Right hindlimb (tissue), 1 donor: Measurements from ENCODE around the gene CGNL1.

ENCODE experiments used
- DNase-seq: peaks from one replicate; pipeline ENCODE4 v3.0.0-alpha.2; 2018

Gene CGNL1

DNA sequence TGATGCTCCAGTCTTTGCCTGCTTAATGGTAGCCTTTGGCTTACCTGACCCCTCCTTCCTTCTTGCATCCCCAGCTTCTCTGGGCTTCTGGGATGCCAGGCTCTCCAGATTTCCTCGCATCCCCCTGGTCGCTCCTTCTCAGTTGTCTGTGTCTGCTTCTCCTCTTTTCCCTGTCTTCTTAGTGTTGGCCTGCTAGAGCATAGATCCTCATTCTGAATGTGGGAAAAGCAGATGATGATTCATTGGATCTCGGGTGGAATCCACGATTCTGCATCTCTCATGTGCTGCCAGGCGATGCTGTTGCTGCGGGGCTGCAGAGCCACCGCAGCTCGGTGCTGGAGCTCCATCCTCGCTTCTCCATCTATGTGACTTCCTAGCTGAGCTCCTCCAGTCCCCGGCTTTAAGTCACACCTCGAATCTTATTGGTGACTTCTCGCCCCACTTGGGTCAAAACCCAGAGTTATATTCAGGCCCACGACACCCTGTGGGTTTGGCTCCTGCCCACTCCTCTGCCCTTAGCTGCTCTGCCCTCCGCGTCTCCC is 47.4 kb downstream of the CGNL1 start:
- DNase-seq: no peak

DNA sequence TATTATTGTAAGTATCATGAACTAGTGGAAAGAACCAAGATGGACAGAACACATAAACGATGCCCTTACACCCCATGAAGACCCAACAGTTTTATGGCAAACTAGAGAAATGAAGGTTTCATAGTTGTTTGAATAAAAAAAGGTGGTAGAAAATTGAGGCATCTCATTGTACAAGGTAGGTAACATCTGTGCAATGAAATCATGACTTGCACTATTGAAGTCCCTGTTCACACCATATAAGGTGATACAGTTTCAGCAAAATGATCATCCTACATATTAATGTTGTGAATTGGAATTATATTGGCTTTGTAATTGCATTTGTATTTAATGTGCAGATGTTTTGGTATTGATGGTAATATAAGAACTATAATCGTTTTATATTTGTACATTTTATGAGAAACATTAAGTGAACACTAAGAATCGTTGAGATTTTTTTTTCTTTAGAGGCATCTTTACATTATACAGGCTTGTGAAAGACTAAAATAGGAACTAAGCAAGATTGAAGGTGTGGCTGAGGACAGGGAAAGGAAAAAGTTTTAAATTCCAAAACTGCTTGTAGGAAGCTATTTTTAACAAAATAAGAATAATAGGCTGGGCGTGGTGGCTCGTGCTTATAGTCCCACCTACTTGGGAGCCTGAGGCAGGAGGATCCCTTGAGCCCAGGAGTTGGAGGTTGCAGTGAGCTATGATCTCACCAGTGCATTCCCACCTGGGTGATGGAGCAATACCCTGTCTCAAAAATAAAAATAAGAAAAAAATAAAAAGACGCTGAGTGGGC is 48.5 kb downstream of the CGNL1 start:
- DNase-seq: no peak

DNA sequence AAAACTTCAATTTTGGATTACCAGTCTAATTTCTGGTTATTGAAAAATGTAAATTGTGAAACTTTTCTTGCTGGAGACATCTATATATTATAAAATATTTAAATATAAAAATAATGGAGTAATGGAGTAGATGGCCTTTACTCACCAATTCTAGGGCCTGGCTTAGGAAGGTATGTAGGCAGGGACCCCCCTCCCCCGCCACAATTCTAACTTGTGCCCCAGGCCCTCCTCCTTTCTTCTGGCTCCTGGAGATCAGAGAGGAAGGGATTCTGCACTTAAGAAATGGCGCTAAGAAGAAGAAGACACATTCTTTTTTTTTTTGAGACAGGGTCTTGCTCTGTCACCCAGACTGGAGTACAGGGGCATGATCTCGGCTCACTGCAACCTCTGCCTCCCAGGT is 49.5 kb downstream of the CGNL1 start:
- no peak for DNase-seq

DNA sequence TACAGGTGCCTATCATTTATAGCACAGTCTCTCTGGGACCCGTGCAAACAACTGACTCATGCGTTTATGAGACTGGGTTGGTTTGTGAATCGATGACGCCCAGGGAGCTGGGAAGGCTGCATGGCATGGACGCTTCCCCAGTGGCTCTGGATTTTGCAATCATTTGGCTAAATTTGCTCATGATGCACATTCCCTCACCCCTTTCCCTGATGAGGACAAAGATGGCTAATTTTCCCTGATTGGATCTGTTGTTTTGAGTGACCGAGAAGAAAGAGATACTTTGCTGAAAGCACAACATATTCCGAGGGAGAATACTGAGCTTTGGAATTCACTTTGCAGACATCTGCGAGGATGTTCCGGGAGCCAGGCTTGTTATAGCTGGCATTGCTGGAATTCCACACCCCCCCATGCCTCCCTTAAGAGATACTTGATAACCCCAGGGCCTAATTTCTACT is 51.1 kb downstream of the CGNL1 start:
- no peak for DNase-seq

DNA sequence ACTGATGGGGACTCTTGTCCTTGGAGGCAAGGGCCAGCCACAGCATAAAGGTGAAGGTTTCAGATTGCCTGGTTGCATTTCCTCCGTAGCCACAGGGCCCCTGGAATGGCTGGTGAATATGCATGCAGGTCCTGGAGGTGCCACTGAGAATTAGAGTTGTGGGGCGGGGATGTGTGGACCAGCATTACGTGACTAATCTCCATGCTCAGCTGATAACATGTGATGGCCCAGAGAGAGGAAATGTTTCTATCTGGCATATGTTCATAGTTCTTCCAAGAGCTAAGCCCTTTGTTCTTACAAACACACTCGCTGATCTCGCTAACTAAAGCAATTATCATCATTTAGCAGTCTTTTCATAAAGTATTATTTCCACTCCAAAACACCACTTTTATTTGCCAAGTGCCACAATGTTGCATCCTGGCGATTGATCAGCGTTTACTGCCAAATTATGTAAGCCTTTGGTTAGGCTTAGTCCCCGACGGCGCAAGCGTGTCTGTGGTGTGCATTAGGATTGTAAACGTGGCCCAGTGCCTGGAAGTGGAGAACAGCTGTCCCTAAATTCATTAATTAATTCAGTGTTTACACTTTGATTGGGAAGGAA is 55.9 kb downstream of the CGNL1 start:
- no peak for DNase-seq

DNA sequence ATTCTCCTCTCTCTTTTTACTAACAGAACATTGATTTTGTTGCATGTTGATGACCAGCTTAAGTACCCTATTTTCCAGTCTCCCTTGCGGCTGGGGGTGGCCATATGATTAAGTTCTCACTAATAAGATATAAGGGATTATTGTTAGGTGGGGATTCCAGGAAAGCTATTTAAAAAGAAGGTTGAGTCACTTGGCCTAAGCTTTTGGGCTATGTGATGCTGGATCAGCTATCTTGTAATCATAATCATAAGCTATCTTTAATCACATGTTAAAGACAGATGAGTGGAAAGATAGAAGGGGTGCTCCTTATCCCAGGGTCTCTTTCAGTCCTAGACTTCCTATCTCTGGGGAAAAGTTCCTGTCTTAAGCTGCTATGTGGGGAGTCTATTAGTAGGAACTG is 59.9 kb downstream of the CGNL1 start:
- no peak for DNase-seq

DNA sequence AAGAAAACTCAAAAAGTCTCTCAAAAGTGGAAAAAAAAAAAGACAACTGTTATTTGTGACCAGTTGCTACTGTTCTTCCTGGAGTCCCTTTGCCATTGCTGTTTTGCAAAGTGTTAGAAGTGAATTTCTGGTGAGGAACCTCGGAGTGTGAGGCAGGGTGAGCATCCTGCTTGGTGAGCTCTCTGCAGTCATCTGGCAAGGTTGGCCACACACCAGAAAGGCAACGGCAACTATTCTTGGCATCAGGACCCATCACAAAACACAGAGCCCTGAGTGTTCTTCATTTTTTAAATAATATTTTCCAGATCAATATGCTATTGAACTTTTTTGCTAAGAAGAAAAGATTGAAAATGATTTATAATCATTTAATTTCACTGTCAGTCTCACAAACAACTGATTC is 60.7 kb downstream of the CGNL1 start:
- no peak for DNase-seq

DNA sequence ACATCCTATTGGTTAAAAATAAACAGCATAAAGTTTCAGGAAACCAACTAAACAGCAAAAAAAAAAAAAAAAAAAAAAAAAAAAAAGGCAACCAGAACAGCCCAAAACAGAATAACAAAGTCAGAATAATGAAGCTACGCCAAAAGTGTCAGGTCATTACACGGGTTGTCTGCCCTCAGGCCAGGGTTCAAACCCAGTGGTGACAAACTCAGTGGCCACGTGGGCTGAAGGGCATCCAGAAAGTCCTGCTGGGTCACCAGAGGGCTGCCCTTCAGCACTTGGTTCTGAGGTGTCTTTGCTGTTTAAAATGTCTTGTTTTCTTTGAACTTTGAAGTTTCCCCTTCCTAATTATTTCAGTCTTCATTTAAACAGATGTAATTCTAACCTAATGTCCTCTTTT is 61.3 kb downstream of the CGNL1 start:
- no peak for DNase-seq

DNA sequence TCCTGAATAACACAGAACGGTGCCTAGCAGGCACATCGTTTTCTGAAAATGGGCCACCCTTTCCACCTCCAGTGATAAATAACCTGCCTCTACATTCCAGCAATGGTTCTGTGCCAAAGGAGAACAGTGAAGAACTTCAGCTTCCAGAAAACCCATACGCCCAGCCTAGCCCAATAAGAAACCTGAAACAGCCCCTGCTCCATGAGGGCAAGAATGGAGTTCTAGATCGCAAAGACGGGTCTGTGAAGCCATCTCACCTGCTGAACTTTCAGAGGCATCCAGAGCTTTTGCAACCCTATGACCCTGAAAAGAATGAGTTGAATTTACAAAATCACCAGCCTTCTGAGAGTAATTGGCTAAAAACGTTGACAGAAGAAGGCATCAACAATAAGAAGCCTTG is 61.9 kb downstream of the CGNL1 start:
- no peak for DNase-seq

DNA sequence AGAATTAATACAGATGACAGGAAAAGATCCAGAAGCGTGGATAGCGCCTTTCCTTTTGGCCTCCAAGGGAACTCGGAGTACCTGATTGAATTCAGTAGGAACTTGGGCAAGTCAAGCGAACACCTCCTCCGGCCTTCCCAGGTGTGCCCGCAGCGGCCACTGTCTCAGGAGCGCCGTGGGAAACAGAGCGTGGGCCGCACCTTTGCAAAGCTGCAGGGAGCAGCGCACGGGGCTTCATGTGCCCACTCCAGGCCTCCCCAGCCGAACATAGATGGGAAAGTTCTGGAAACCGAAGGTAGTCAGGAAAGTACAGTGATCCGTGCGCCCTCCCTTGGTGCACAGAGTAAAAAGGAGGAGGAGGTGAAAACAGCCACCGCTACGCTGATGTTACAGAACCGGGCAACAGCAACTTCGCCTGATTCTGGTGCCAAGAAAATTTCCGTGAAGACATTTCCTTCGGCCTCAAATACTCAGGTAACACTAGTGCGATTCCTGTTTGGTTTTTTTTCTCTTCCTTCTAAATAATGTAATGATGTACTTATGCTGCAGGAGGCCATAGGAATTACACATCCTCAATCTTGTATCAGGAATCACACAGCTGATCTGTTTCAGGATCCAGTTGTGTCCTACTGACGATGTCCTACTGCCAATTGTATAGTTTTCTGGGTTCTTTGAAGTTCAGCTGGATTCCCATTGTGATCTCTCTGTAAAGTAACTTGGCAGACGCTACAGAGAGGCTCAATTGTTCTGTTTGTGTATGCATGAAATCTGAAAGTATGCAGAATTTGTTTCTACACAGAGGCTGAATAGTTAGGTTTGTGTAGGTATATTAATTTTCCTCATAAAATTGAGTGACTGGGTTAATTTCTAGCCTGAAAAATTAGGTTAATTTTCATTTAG is 63.1 kb downstream of the CGNL1 start:
- DNase-seq: no peak

DNA sequence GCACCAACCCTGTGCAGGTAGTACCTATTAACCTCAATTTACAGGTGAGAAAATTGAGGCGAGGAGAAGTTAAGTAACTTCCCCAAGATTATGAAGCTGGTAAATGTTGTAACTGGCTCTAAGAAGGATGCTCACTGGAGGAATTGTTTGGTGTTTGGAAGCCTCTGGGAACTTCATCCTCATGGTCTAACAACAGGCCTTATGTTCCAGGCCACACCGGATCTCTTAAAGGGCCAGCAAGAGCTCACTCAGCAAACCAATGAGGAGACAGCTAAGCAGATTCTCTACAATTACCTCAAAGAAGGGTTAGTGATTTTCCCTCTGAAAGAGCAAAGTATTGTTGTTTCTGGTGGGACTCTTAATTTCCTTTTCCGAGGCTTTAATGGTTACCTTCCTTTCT is 63.9 kb downstream of the CGNL1 start:
- DNase-seq: no peak

DNA sequence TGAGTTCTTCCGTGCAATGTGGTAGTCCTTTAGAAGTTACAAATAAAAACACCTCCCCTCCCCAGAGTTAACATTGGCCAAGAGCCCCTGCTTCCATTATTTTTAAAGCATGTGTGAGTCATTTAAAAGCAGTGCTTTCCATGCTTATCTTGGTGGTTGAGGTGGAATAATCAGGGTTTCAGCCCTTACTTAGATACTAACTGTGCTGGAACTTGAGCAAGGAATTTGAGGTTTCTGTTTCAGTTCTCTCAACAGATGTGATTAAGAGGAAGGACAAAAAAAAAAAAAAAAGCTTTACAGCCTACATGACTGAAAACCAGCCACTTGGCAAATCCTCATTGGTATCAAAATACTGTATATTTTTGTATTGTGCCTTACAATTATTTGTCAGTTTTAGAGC is 64.5 kb downstream of the CGNL1 start:
- no peak for DNase-seq

DNA sequence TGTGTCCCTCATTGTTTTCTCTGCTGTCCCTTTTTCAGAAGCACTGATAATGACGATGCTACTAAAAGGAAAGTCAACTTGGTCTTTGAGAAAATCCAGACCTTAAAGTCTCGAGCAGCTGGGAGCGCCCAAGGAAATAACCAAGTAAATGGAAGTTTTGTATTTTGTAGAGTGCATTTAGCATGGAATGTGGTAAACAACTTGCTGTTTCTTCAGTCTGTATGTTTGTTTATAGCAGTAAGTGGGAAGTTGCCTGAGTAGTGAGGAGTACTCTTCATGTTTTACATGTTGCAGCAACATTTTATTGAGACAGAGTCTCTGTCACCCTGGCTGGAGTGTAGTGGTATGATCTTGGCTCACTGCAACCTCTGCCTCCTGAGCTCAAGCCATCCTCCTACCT is 66.0 kb downstream of the CGNL1 start:
- no peak for DNase-seq

DNA sequence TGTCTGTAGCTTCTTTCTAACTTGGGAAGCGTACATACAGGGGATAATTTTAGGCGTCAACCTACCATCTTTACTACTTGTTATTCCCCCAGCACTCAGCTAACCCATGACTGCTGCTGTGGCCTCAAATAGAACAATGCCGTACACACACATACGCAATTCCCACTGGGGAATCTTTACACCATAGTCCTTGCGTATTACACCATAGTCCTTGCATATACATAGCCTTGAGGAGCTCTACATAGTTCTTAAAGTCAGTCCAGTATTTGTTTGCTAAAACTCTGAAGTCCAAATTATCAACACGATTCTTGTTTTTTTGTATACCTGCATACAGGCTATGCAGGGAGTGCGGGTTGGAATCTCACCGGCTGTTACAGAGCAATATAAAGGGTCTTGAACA is 67.2 kb downstream of the CGNL1 start:
- DNase-seq: no peak

DNA sequence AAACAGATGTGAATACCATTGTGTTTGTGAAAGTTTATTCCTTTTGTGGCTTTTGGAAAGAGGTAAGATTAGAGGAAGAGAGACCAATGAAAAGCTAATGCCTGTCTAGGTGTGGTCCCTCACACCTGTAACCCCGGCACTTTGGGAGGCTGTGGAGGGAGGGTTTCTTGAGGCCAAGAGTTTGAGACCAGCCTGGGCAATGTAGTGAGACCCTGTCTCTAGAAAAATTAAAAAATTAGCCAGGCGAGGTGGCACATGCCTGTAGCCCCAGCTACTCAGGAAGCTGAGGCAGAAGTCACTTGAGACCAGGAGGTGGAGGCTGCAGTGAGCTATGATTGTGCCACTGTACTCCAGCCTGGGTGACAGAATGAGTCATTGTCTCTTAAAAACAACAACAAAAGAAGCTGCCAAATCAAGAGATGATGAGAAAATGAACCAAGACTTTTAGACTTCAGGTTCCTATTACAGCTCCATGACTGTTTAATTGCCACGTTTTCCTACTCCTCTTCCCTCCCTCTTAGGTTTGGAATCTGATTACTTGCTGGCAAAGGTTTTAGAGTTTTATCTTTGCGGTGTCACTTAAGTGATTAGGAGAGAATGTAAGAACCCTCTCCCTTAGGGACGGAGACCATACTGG is 68.7 kb downstream of the CGNL1 start:
- DNase-seq: no peak

DNA sequence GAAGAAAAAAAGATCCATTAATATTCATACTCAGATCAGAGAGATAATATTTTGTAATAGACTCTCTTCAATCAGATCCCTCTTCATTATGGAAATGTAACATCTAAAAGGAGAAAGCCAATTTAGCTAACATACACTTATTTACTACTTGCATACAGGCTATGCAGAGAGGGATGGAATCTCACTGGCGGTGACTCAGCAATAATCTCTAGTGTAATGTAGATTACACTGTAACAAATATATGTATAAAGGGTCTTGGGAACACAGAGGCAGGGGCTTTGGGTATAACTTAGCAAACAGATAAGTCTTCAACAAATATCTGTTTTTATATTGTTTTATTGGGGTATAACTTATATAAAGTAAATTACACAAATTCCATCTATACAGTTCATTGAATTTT is 69.6 kb downstream of the CGNL1 start:
- DNase-seq: no peak

DNA sequence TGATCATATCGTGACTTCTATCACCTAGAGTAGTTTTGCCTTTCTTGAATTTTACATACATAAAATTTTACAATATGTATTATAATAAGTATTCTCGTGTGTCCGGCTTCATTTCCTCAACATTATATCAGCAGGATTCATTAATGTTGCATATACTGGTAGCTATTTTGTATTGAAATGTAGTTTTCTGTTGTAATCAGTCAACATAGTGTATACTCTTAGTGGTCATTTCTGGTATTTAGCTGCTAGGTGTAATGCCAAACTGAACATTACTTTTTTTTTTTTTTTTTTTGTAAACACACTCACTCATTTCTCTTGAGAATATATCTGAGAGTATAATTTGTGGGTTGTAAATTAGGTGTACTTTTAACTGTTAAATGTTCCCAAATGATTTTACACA is 70.1 kb downstream of the CGNL1 start:
- no peak for DNase-seq

DNA sequence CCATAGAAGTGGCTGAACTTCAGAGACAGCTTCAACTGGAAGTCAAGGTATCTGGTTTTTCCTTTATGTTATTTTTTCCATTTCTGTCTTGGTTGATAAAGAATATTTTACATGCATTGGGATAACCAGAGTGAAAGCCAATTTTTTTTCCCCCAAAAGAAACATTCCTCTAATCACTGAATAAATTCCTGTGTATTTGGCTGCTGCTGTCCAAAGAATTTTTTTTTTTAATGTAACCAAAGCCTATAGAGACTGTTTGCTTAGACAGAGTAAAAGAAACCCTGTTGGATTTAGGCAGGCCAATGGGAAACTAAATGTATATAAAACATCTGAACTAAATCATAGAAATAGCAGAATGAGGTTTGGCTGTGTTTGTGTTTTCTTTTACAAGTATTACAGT is 75.2 kb downstream of the CGNL1 start:
- DNase-seq: no peak

DNA sequence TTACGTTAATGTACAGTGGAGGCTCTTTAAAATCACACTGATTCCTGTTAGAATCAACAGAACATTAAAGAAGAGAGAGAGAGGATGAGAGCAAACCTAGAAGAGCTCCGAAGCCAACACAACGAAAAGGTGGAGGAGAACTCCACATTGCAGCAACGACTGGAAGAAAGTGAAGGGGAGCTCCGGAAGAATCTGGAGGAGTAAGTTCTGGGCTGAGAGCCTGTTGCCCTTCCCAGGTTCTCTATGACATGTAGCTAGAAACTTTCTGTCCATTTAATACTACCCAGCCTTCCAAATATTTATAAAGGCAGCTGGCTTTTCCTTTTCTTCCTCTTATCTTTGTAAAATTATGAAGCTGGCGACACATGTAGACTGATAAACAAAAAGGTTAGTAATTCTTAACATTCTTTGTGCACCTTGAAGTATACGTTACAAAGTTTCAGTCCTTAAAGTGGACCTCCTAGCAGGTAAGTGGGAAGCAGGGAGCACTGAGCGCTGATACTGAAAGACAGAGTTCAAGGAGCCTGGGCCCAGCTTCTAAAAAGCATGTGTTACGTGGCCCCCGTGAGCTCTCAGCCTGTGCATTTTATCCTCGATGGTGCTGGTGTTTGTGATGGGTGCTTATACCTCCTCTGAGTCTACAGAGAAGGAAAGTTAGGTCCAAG is 75.9 kb downstream of the CGNL1 start:
- DNase-seq: no peak

DNA sequence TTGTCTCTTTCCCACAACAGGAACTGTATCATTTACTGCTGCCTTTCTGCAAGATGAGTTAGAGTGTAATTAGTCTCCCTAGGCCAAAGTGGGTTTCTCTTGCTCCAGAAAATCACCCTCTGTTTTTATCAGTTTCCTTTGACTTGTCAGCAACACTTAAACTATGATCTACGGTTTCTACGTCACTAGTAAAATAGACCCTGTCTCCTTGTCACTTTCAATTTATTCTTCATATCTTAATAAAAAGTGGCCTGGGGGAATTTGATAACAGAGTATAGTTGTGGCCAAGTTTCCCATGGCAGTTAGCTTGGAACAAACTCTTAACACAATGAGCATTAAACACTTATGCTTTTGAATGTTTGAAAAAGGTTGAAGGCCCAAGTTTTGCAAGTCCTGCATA is 79.6 kb downstream of the CGNL1 start:
- DNase-seq: no peak

DNA sequence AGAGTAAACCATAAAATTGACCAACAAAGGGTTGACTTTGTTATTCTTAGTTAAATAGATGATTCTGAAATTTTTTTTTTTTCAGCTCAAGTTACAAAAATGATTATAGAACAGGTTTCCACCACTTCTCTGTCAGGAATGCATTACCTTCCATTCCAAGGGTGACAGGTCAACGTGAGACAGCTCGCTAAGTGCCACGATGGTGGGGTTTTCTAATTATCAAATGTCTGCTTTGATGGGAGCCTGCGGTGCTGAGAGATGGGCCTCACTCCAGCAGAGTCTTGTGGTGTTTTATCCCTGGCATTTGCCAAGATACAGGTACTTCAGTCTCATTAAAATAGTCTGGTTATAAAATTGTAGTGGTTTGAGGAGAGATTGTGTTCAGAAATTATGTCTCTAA is 80.3 kb downstream of the CGNL1 start:
- no peak for DNase-seq

DNA sequence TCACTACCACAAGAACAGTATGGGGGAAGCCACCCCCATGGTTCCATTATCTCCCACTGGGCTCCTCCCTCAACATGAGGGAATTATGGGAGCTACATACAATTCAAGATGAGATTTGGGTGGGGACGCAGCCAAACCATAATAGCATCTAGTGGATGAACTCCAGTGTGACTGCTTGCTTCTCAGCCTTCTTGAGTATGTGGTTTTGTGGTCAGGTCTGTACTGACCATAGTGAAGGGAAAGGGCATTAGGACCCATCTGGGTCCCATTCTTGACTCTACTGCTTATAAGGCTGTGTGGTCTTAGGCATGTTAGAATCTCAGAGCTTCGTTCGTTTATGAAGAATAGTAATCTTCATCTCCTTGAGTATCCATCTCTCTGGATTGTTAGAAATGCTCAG is 81.4 kb downstream of the CGNL1 start:
- DNase-seq: no peak
